Naive thymus-derived CD4-positive, alpha-beta T cell (primary cell): Measurements from ENCODE around the gene NR1H2. TPM values are rescaled to one million over a fixed set of nuclear protein-coding genes. Genes with fewer than 3 reads are reported as not detected.
"Not testable (repeated sequence)": the region's sequence is repeated elsewhere in the genome, so short reads cannot be mapped to it uniquely, and the experiment has no call there.

Source experiments
- ATAC-seq: fragments of 150-1000 bp; cut with Tn5 transposase; 2 replicates; pipeline ENCODE4 v1.10.0; 2021; ENCODE audit warnings: mild to moderate bottlenecking, moderate library complexity
- CTCF ChIA-PET: fragments of 350-600 bp; sonication (Branson Sonifier 250); formaldehyde crosslinking; loops from one replicate; lab custom pipeline; 2021; ENCODE audit warnings: antibody characterized with exemption; lab: Charles Lee
- POLR2A ChIA-PET: fragments of 350-600 bp; sonication (Branson Sonifier 250); formaldehyde crosslinking; loops from one replicate; lab custom pipeline; 2021; ENCODE audit warnings: antibody characterized with exemption, inconsistent platforms; lab: Charles Lee
- DNase-seq, 9 donors: peaks; one replicate each; pipeline versions ENCODE4 v3.0.0 to v3.0.0-alpha.2; 2020 to 2022; ENCODE audit warnings: mixed read lengths in 1 of 9
- H3K27ac ChIP-seq: one replicate; pipeline ENCODE4 v1.7.0; 2013; ENCODE audit warnings: mild to moderate bottlenecking, low read depth, low read length, moderate library complexity
- H3K27me3 ChIP-seq, 2 donors: one replicate each; pipeline ENCODE4 v1.7.0; 2013; ENCODE audit warnings: low read length in 2 of 2, mild to moderate bottlenecking in 2 of 2, moderate library complexity in 2 of 2; ENCODE audit not compliant: control insufficient read depth in 2 of 2, insufficient read depth in 2 of 2
- H3K36me3 ChIP-seq, 3 experiments: 1 replicate in 2 of 3; 2 replicates in 1 of 3; pipeline ENCODE4 v1.7.0; 2013; ENCODE audit warnings: low read length in 3 of 3, mild to moderate bottlenecking in 3 of 3, moderate library complexity in 1 of 3; ENCODE audit not compliant: insufficient read depth in 3 of 3, control insufficient read depth in 2 of 3
- H3K4me1 ChIP-seq, 2 donors: one replicate each; pipeline ENCODE4 v1.7.0; 2013; ENCODE audit warnings: low read length in 2 of 2, mild to moderate bottlenecking in 2 of 2, moderate library complexity in 1 of 2; ENCODE audit not compliant: control insufficient read depth in 2 of 2, insufficient read depth in 2 of 2
- H3K4me3 ChIP-seq: 2 replicates; pipeline ENCODE4 v1.7.0; 2013; ENCODE audit warnings: mild to moderate bottlenecking, low read length
- H3K9me3 ChIP-seq, 3 experiments: 1 replicate in 2 of 3; 2 replicates in 1 of 3; pipeline ENCODE4 v1.7.0; 2013; ENCODE audit warnings: low read length in 3 of 3; ENCODE audit not compliant: control insufficient read depth in 2 of 3
- H3K27ac Mint-ChIP-seq, 9 donors: one replicate each; pipeline ENCODE4 v1.8.0; 2020 to 2022; ENCODE audit warnings: mixed read lengths in 9 of 9, mild to moderate bottlenecking in 8 of 9, moderate library complexity in 5 of 9, inconsistent platforms in 2 of 9
- H3K27me3 Mint-ChIP-seq, 5 donors: one replicate each; pipeline ENCODE4 v1.8.0; 2021 to 2022; ENCODE audit warnings: mixed read lengths in 5 of 5, mild to moderate bottlenecking in 1 of 5
- H3K36me3 Mint-ChIP-seq, 5 donors: one replicate each; pipeline ENCODE4 v1.8.0; 2020 to 2022; ENCODE audit warnings: mixed read lengths in 5 of 5, mild to moderate bottlenecking in 3 of 5, inconsistent platforms in 1 of 5
- H3K4me1 Mint-ChIP-seq, 7 donors: one replicate each; pipeline ENCODE4 v1.8.0; 2020 to 2022; ENCODE audit warnings: mixed read lengths in 7 of 7, mild to moderate bottlenecking in 3 of 7, inconsistent platforms in 1 of 7
- H3K4me3 Mint-ChIP-seq, 10 donors: one replicate each; pipeline ENCODE4 v1.8.0; 2020 to 2022; ENCODE audit warnings: mild to moderate bottlenecking in 10 of 10, mixed read lengths in 10 of 10, moderate library complexity in 6 of 10, inconsistent platforms in 2 of 10
- H3K9me3 Mint-ChIP-seq, 11 donors: one replicate each; pipeline ENCODE4 v1.8.0; 2020 to 2022; ENCODE audit warnings: mixed read lengths in 11 of 11, mild to moderate bottlenecking in 4 of 11, inconsistent platforms in 1 of 11, moderate library complexity in 1 of 11
- intact Hi-C, 2 donors: fragments of 100-400 bp; cut with micrococcal nuclease; formaldehyde crosslinking; loops; one replicate each; pipeline ENCODE4 v1.15.1; 2023
- polyA plus RNA-seq, 2 donors: library from polyadenylated mRNA; unstranded; fragments of 300-500 nt; fragmentation: Illumina TruSeq; gene quantifications; one replicate each; pipeline ENCODE4 v1.2.3, GENCODE V29; 2021
- total RNA-seq, 6 experiments: library from RNA in 5 of 6; stranded (reverse) in 5 of 6; gene quantifications; 1 replicate in 5 of 6; 2 replicates in 1 of 6; pipeline ENCODE4 v1.2.3 and lab custom pipeline; 2021 to 2026

The NR1H2 gene
- total and polyA plus RNA-seq, 7 experiments from 2014 or later, result 66.6 to 284 (median 114) TPM

DNA sequence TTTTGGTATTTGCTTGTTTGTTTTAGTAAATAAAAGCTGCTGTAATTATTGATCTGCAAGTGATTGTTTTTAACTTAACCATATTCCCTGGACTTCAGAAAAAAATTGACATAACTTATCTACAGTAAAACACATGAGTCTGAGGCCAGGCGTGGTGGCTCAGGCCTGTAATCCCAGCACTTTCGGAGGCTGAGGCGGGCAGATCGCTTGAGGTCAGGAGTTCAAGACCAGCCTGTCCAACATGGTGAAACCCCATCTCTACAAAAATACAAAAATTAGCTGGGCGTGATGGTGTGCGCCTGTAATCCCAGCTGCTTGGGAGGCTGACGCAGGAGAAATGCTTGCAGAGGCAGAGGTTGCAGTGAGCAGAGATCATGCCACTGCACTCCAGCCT, 22.8 kb upstream of the NR1H2 start:
- H3K9me3 Mint-ChIP-seq, DNase-seq, H3K27ac Mint-ChIP-seq, H3K36me3 ChIP-seq, H3K4me3 Mint-ChIP-seq, H3K9me3 ChIP-seq, intact Hi-C loops, ATAC-seq, H3K4me3 ChIP-seq, H3K36me3 Mint-ChIP-seq, H3K27me3 ChIP-seq, H3K27me3 Mint-ChIP-seq, H3K27ac ChIP-seq, H3K4me1 ChIP-seq: not testable (repeated sequence)
- peaks cover 0 to 13% (median 6%) of the 10 kb centered on the region in 7 donors for H3K4me1 Mint-ChIP-seq
- ChIA-PET CTCF (interaction anchor here (0.7 to 1.1 kb wide), 2 partner anchors 430 to 442 kb away, joined by 5 to 7 read pairs; no protein-coding TSS in a partner anchor), POLR2A (interaction anchor here (0.7 to 1.1 kb wide), 2 partner anchors 9 to 31 kb away, joined by 3 to 4 read pairs; partner anchors contain the start of gene POLD1)

DNA sequence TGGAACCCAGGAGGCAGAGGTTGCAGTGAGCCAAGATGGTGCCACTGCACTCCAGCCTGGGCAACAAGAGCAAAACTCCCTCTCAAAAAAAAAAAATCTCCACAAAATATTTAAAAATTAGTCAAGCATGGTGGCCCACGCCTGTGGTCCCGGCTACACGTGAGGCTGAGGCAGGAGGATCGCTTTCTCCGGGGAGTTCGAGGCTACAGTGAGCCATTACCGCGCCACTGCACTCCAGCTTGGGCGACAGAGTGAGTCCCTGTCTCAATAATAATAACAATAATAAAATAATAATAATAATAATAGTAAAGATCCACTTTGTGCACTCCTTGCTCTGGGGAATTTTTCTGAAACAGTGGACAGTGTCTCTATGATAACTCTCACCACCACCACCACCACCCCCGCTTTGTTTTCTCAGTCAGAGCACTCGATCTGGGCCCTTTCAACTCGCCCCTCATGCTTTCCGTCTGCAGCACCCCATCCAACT, 19.5 kb upstream of the NR1H2 start:
- H3K36me3 ChIP-seq, result no peaks in the 10 kb centered on the region
- H3K4me3 ChIP-seq, result peak overlapping the region; percentile 78
- no peaks in the 10 kb centered on the region for H3K9me3 ChIP-seq
- intact Hi-C loops, result loop anchor here (1.0 kb wide), 14 partner anchors 12 to 448 kb away; partner anchors contain the start of genes EMC10 (in 2 of the 2), GARIN5A (in 2 of the 2), JOSD2 (in 2 of the 2) and NR1H2 (in 2 of the 2)
- CTCF ChIA-PET, result interaction anchor here (0.6 to 2.3 kb wide), 16 partner anchors 8 to 565 kb away, joined by 3 to 13 read pairs (median 4); partner anchors contain the start of gene JOSD2
- H3K4me3 Mint-ChIP-seq, result peak overlapping the region; percentile 88 to 95 (median 92)
- peaks cover 0 to 4% (median 0%) of the 10 kb centered on the region in 11 donors for H3K9me3 Mint-ChIP-seq
- H3K4me1 ChIP-seq, result peaks cover 0 to 16% of the 10 kb centered on the region in 2 donors
- peaks cover 14 to 41% (median 35%) of the 10 kb centered on the region in 7 donors for H3K4me1 Mint-ChIP-seq
- no peak for ATAC-seq
- peak overlapping the region; percentile 90 for H3K27ac ChIP-seq
- no peaks in the 10 kb centered on the region for H3K27me3 Mint-ChIP-seq
- H3K27ac Mint-ChIP-seq, result peak overlapping the region in 8 of 9 donors; percentile 83 to 99 (median 97)
- POLR2A ChIA-PET, result interaction anchor here (0.6 to 3.2 kb wide), 10 partner anchors 12 to 448 kb away, joined by 3 to 19 read pairs (median 5); partner anchors contain the start of gene NR1H2
- H3K27me3 ChIP-seq, result no peaks in the 10 kb centered on the region
- peaks cover 0 to 8% (median 0%) of the 10 kb centered on the region in 5 donors for H3K36me3 Mint-ChIP-seq
- no peak for DNase-seq

DNA sequence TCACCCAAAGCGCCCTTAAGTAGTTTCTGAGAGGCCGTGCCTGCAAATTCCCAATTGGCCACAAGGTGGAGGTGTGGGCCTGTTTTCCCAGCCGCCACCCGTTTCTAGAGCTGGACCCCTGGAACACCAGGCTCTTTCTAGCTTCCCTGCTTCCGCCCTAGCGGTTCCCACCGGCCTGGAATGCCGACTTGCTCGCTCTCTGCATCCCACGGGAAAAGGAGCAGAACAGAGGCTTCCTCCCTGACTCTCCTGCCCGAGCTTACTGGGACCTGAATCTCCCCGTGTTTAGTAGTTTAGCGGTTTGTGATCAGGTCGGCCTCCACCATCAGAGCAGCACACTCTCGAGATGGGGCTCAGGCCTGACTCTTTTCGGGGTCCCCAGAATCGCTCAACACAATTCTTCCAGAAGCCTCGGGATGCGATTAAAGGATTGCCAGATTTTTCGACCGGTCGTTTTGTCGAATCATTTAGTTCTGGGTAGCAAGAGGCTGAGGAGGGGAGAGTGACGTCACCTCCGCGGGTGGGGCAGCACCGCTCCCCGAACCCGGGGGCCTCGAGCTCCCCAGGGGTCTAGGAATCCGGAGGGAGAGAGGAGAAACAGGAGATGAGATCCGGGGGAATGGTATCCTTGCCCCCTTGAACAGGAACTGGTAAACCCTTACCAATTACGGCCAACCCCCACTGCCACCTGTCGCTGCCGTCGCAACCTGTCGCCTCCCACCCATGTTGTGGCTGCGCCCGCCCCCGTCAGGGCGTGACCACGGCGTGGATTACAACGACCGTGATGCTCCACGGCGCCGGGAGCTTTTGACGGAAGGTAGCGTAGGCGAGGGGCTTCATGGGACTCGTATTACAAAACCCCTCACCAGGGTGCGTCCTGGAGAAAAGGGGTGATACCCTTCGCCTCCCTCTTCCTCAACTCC, 18.8 kb upstream of the NR1H2 start:
- ChIA-PET CTCF (interaction anchor here (0.6 to 2.3 kb wide), 23 partner anchors 9 to 565 kb away, joined by 3 to 13 read pairs (median 4); partner anchors contain the start of gene JOSD2), POLR2A (interaction anchor here (0.6 to 3.2 kb wide), 17 partner anchors 10 to 448 kb away, joined by 3 to 19 read pairs (median 3); partner anchors contain the start of genes JOSD2, KCNC3, NR1H2 and POLD1)
- intact Hi-C loops, result loop anchor here (1.0 kb wide), 15 partner anchors 11 to 751 kb away; partner anchors contain the start of genes EMC10 (in 2 of the 2), GARIN5A (in 2 of the 2), JOSD2 (in 2 of the 2) and NR1H2 (in 2 of the 2)
- no peaks in the 10 kb centered on the region for H3K27me3 Mint-ChIP-seq
- DNase-seq (peak; percentile 71 to 91 (median 85)), ATAC-seq (peak; percentile 89)
- peak overlapping the region; percentile 88 to 95 (median 92) for H3K4me3 Mint-ChIP-seq
- no peaks in the 10 kb centered on the region for H3K27me3 ChIP-seq
- peak overlapping the region; percentile 83 to 99 (median 96) for H3K27ac Mint-ChIP-seq
- no peaks in the 10 kb centered on the region for H3K36me3 ChIP-seq
- peaks cover 15 to 48% (median 42%) of the 10 kb centered on the region in 7 donors for H3K4me1 Mint-ChIP-seq
- H3K9me3 ChIP-seq, result no peaks in the 10 kb centered on the region
- H3K27ac ChIP-seq, result peak overlapping the region; percentile 90
- H3K4me3 ChIP-seq, result peak overlapping the region; percentile 78
- H3K9me3 Mint-ChIP-seq, result peaks cover 0 to 4% (median 0%) of the 10 kb centered on the region in 11 donors
- H3K36me3 Mint-ChIP-seq, result peaks cover 0 to 8% (median 0%) of the 10 kb centered on the region in 5 donors
- H3K4me1 ChIP-seq, result peaks cover 0 to 16% of the 10 kb centered on the region in 2 donors

DNA sequence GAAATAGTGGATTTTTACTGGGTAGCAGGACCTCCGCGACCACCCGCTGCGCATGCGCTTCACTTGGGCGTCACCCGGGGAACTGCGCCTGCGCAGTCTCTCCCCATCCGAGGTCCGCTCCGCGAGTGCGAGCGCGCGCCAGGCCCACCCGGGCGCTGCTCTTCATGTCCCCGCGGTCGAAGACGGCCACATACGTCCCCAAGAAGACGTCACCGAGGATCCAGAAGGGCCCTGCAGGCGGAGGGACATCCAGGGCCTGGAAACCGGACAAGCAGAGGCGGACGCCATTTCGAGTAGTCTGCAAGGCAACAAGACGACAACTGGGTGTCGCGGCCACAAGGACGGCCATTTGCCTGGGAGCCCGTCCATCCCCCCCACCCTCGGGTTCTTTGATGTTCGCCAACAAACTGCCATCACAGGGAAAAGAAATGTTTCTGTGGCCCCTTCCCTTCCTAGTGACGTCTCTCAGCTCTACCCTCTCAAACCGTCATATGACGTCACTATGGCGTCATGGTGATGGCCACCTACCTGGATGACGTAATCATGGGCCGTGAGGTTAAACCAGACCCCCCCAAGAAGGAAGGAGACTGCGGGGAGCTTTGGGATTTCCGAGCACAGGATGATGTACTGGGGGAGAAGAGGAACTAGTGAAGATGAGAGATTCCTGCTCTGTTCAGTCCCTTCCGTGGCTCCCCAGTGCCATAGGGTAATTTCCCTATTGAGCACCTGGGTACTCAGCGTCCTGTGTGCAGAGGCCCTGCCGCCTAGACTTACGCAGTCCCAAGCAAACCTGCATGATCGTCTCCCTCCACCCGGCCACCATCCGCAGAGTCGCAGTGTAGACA, 17.6 kb upstream of the NR1H2 start:
- Histone ChIP-seq H3K4me3 (peak overlapping the region; percentile 78), H3K27me3 (no peaks in the 10 kb centered on the region), H3K9me3 (no peaks in the 10 kb centered on the region), H3K36me3 (no peaks in the 10 kb centered on the region), H3K4me1 (peaks cover under 1 to 24% of the 10 kb centered on the region in 2 donors), H3K27ac (peak overlapping the region; percentile 90)
- Mint-ChIP-seq H3K27me3 (no peaks in the 10 kb centered on the region), H3K4me3 (peak overlapping the region; percentile 88 to 95 (median 92)), H3K36me3 (peaks cover 0 to 9% (median 0%) of the 10 kb centered on the region in 5 donors), H3K9me3 (peaks cover 0 to 4% (median 0%) of the 10 kb centered on the region in 11 donors), H3K4me1 (peaks cover 22 to 61% (median 52%) of the 10 kb centered on the region in 7 donors), H3K27ac (peak overlapping the region; percentile 83 to 99 (median 96))
- CTCF ChIA-PET, result interaction anchor here (1.6 to 2.3 kb wide), 2 partner anchors 30 to 197 kb away, joined by 4 to 12 read pairs; no protein-coding TSS in a partner anchor
- ATAC-seq, result peak; percentile 33
- peak; percentile 55 to 83 (median 77) for DNase-seq
- intact Hi-C loops, result loop anchor here (1.0 kb wide), 2 partner anchors 26 to 750 kb away; partner anchors contain the start of genes CTU1 (in 1 of the 2) and POLD1 (in 1 of the 2)
- POLR2A ChIA-PET, result interaction anchor here (0.7 to 3.2 kb wide), 8 partner anchors 10 to 429 kb away, joined by 3 to 19 read pairs (median 12); partner anchors contain the start of genes JOSD2, NR1H2 and POLD1

DNA sequence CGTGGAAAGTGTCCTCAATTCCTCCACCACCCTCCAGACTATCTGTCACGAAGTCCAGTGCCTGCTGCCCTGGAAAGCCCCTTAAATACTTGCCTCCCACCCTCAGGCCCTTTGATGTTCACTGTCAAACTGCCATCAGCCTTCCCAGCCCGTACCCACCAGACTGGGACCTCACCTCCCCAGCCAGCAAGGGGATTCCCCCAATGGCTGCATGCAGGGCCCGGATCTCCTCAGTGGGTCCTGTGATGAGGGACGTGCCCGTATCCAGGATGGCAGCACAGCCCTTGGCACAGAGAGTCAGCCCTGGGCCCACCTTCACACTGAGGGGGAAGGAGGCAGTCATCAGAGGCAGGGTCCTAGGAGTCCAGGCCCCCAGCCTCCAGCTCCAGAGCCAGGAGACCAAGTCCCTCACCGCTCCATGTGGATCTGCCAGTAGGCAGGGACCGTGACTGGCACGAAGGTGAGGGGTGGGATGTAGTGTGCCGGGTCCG, 16.9 kb upstream of the NR1H2 start:
- no peak for DNase-seq
- intact Hi-C loops, result no loop called here

More for the DNA sequence above, 16.9 kb upstream of the NR1H2 start:
- peaks cover 4 to 27% of the 10 kb centered on the region in 2 donors for H3K4me1 ChIP-seq
- H3K4me3 ChIP-seq, result no peak overlapping the region
- Mint-ChIP-seq H3K4me1 (peaks cover 22 to 65% (median 55%) of the 10 kb centered on the region in 7 donors), H3K9me3 (peaks cover 0 to 4% (median 0%) of the 10 kb centered on the region in 11 donors), H3K27ac (peak overlapping the region in 8 of 9 donors; percentile 92 to 99 (median 97)), H3K36me3 (peaks cover 0 to 9% (median 0%) of the 10 kb centered on the region in 5 donors), H3K27me3 (no peaks in the 10 kb centered on the region), H3K4me3 (peak overlapping the region; percentile 88 to 95 (median 92))
- H3K9me3 ChIP-seq, result no peaks in the 10 kb centered on the region
- no peaks in the 10 kb centered on the region for H3K27me3 ChIP-seq
- H3K36me3 ChIP-seq, result no peaks in the 10 kb centered on the region
- H3K27ac ChIP-seq, result no peak overlapping the region
- ATAC-seq, result no peak
- ChIA-PET CTCF (no interaction called here), POLR2A (interaction anchor here (3.2 kb wide), 1 partner anchor 16 kb away, joined by 19 read pairs; the partner anchor contains the start of gene NR1H2)
